GM12891 (cell line): ENCODE results near the gene DOC2A.

ENCODE experiments used
- DNase-seq: peaks from one replicate; pipeline ENCODE4 v3.0.0; 2011; ENCODE audit warnings: low spot score; ENCODE audit not compliant: insufficient read length
- FAIRE-seq: peaks from 2 replicates; lab custom pipeline; 2011; peaks lifted over from hg19 to GRCh38; lab: Jason Lieb, UNC
- PAX5 ChIP-seq: IDR thresholded peaks from 2 replicates; pipeline ENCODE4 v1.6.1; 2011; ENCODE audit warnings: low read length, moderate library complexity, mild to moderate bottlenecking; ENCODE audit not compliant: insufficient read depth, severe bottlenecking
- POLR2A ChIP-seq: IDR thresholded peaks from 2 replicates; pipeline ENCODE4 v1.6.1; 2011; ENCODE audit warnings: low read depth, low read length, control low read depth
- POLR2AphosphoS5 ChIP-seq: IDR thresholded peaks from 2 replicates; pipeline ENCODE4 v1.6.1; 2011; ENCODE audit warnings: low read depth, low read length, control low read depth
- POU2F2 ChIP-seq: IDR thresholded peaks from 2 replicates; pipeline ENCODE4 v1.6.1; 2011; ENCODE audit warnings: low read depth, mild to moderate bottlenecking, control low read depth, low read length, moderate library complexity
- SPI1 ChIP-seq: IDR thresholded peaks from 2 replicates; pipeline ENCODE4 v1.6.1; 2011; ENCODE audit warnings: low read depth, low read length, control low read depth
- TAF1 ChIP-seq: IDR thresholded peaks from 2 replicates; pipeline ENCODE4 v1.6.1; 2011; ENCODE audit warnings: low read depth, low read length, control low read depth

DOC2A gene

GRCh38 chr16:30004811-30005242 is 6.0 kb downstream of the DOC2A start:
- FAIRE-seq (no peak), DNase-seq (peak; percentile 51)
- TF ChIP-seq TAF1 (no peak), POLR2AphosphoS5 (no peak), POLR2A (0 out of 2 replicates have a peak, but pooled peaks have one; percentile 17)

- FAIRE-seq (no peak), DNase-seq (no peak)
- TF ChIP-seq POLR2A (no peak), POLR2AphosphoS5 (no peak), SPI1 (no peak), TAF1 (no peak), PAX5 (no peak), POU2F2 (no peak)
Observed at GRCh38 chr16:30004424-30004776, 6.4 kb downstream of the DOC2A start.

- DNase-seq (no peak), FAIRE-seq (no peak)
- TF ChIP-seq POLR2AphosphoS5 (no peak), POLR2A (no peak), POU2F2 (no peak), PAX5 (no peak), SPI1 (no peak), TAF1 (no peak)
Observed at GRCh38 chr16:30003670-30004423, 7.0 kb downstream of the DOC2A start.

GRCh38 chr16:30002614-30003346 is 8.0 kb downstream of the DOC2A start:
- TF ChIP-seq POLR2AphosphoS5 = no peak
- TF ChIP-seq SPI1 = no peak
- no peak for TF ChIP-seq PAX5
- no peak for TF ChIP-seq POLR2A
- TF ChIP-seq POU2F2 = no peak
- TF ChIP-seq TAF1 = no peak
- DNase-seq (no peak), FAIRE-seq (no peak)

- no peak for FAIRE-seq
Observed at GRCh38 chr16:30000735-30001631, 9.8 kb downstream of the DOC2A start.

GRCh38 chr16:29999605-30000004 is 11.2 kb downstream of the DOC2A start:
- DNase-seq (no peak), FAIRE-seq (no peak)
- TF ChIP-seq TAF1 (no peak), POLR2A (no peak), POLR2AphosphoS5 (no peak), PAX5 (no peak), POU2F2 (no peak)

More at GRCh38 chr16:30000735-30001631, 9.8 kb downstream of the DOC2A start:
- no peak for DNase-seq
- TF ChIP-seq PAX5 (no peak), POLR2A (no peak), POLR2AphosphoS5 (no peak), SPI1 (no peak), TAF1 (no peak)

GRCh38 chr16:29996766-29997250 is 14.0 kb downstream of the DOC2A start:
- TF ChIP-seq TAF1 (no peak), POLR2A (no peak), POLR2AphosphoS5 (no peak), POU2F2 (no peak), PAX5 (no peak), SPI1 (no peak)
- FAIRE-seq (peak; percentile 40), DNase-seq (no peak)

GRCh38 chr16:29995911-29996765 is 14.7 kb downstream of the DOC2A start, which contains the start of gene INO80E:
Gene INO80E (plus strand): TSS chr16:29996241. CDS start chr16:29996311, 70 bp downstream.
- DNase-seq (peak; percentile 100), FAIRE-seq (peak; percentile 97)

More at GRCh38 chr16:29995911-29996765, 14.7 kb downstream of the DOC2A start, which contains the start of gene INO80E:
- TF ChIP-seq TAF1 (peak; percentile 90), PAX5 (no peak), POU2F2 (no peak; the same call in 1 of the 2 replicates), SPI1 (no peak), POLR2A (peak; percentile 79), POLR2AphosphoS5 (peak; percentile 69; the same call in 1 of the 2 replicates)
